Fibroblast of lung (primary cell): ENCODE measurements around the gene GAB1.

ENCODE experiments used
- CTCF ChIP-seq, 2 donors: IDR thresholded peaks in 1 of 2; conservative IDR thresholded peaks in 1 of 2; 1 replicate in 1 of 2; 2 replicates in 1 of 2; pipeline ENCODE4 v1.5.1; 2011 to 2012; ENCODE audit warnings: low read length in 2 of 2, control low read depth in 1 of 2, inconsistent platforms in 1 of 2, low read depth in 1 of 2, mild to moderate bottlenecking in 1 of 2
- EZH2 ChIP-seq: IDR thresholded peaks from 2 replicates; pipeline ENCODE4 v1.5.1; 2012; ENCODE audit warnings: low read length, control low read depth, mild to moderate bottlenecking; ENCODE audit errors: missing control alignments

GRCh38 chr4:143431526-143432257, 95.0 kb downstream of the GAB1 start:
- TF ChIP-seq CTCF (conservative IDR thresholded peaks at IDR 0.05 in 1 of 2, IDR thresholded peaks at IDR 0.05 in 1 of 2; ENCODE audit: low read depth in 1 of 2, low read length in 2 of 2) (no peak), EZH2 (no peak)
